ENCODE results near the gene ATP9B. TPM values are rescaled to one million over a fixed set of nuclear protein-coding genes. Genes with fewer than 3 reads are reported as not detected.
"Not testable (repeated sequence)": the region's sequence is repeated elsewhere in the genome, so short reads cannot be mapped to it uniquely, and the experiment has no call there.

The ATP9B gene
- total RNA-seq, 1 donor from 2014 or later: 43.9 TPM

DNA sequence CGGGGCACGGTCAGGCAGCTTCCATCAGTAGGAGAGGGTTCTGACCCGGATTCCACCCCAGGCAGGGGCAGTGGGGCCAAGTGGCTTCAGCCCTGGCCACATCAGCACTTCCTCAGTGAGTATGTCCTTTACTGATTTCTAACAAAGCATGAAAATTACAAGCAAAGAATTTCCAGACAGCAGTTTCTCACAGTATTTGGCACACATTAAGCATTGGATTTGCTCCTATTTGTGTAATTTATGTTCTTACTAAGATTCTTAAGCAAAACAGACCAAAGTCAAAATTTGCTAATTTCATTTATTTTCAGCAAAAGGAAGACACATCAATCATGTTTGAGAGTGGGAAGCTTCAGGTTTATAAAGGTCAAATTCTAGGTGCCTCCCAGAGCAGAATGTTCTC is 253.2 kb downstream of the ATP9B start:
- TF ChIP-seq, protein P1, sequence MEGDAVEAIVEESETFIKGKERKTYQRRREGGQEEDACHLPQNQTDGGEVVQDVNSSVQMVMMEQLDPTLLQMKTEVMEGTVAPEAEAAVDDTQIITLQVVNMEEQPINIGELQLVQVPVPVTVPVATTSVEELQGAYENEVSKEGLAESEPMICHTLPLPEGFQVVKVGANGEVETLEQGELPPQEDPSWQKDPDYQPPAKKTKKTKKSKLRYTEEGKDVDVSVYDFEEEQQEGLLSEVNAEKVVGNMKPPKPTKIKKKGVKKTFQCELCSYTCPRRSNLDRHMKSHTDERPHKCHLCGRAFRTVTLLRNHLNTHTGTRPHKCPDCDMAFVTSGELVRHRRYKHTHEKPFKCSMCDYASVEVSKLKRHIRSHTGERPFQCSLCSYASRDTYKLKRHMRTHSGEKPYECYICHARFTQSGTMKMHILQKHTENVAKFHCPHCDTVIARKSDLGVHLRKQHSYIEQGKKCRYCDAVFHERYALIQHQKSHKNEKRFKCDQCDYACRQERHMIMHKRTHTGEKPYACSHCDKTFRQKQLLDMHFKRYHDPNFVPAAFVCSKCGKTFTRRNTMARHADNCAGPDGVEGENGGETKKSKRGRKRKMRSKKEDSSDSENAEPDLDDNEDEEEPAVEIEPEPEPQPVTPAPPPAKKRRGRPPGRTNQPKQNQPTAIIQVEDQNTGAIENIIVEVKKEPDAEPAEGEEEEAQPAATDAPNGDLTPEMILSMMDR (IDR thresholded peaks at IDR 0.05): no peak
- no peak for DNase-seq
- H3K36me3 ChIP-seq: peaks cover 9% of the 10 kb centered on the region
- no peak overlapping the region for H3K4me3 ChIP-seq
- H3K9me3 ChIP-seq: no peaks in the 10 kb centered on the region
- H3K27ac ChIP-seq: no peak overlapping the region
- intact Hi-C loops (cut with DNase I): no loop called here
- no peak for ATAC-seq
- H3K4me1 ChIP-seq: no peaks in the 10 kb centered on the region
- H3K27me3 ChIP-seq: no peaks in the 10 kb centered on the region

DNA sequence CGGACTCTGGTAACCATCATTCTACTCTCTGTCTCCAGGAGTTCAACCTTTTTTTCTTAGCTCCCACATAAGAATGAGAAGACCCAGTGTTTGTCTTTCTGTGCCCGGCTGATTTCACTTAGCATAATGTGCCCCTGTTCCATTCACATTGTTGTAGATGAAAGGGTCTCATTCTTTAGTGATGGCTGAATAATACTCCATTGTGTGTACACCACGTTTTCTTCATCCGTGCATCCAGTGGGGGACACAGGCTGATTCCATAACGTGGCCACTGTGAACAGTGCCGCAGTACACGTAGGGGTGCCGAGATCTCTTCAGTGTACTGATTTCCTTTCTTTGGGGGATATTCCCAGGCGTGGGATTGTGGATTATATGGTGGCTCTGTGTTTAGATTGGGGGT is 254.3 kb downstream of the ATP9B start:
- Histone ChIP-seq H3K27me3 (no peaks in the 10 kb centered on the region), H3K9me3 (no peaks in the 10 kb centered on the region), H3K27ac (no peak overlapping the region), H3K4me3 (no peak overlapping the region), H3K36me3 (peaks cover 9% of the 10 kb centered on the region), H3K4me1 (no peaks in the 10 kb centered on the region)
- TF ChIP-seq, protein P1 (IDR thresholded peaks at IDR 0.05): no peak
- no peak for ATAC-seq
- no peak for DNase-seq
- intact Hi-C loops (cut with DNase I): no loop called here

DNA sequence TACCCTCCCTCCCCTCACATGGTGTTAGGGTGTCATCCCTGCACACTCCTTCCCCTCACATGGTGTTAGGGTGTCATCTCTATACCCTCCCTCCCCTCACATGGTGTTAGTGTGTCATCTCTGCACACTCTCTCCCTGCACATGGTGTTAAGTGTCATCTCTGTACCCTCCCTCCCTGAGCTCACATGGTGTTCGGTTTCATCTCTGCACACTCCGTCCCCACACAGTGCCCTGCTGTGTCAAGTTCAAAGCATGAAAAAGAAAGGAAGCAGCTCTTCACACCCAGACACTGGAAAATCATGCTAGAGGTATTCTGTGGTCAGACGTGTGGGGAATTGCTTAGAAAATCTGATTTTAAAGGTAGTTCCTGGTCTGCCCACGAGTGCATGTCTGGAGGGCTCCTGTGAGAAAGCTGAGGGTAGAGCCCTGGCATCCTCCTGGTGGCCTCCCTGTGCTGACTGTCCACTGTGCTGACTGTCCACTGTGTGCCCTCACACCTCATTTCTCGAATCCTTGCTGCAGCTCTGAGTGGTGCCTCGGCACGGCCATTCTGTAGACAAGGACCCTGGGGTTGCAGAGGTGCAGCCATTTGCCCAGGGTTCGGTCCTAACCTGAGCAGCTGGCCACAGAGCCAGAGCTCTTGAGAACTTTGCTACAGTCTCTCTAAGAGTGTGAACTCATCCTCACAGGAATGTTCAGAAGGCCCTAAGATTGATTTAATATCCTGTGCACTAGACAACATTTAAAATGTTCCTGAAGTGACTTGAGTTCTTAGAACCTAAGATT is 257.4 kb downstream of the ATP9B start:
- ATAC-seq (no peak), DNase-seq (no peak)
- no peaks in the 10 kb centered on the region for H3K4me1 ChIP-seq
- peaks cover 33% of the 10 kb centered on the region for H3K36me3 ChIP-seq
- H3K4me3 ChIP-seq: no peak overlapping the region
- H3K27me3 ChIP-seq: no peaks in the 10 kb centered on the region
- no peaks in the 10 kb centered on the region for H3K9me3 ChIP-seq
- TF ChIP-seq, protein P1 (IDR thresholded peaks at IDR 0.05): no peak
- H3K27ac ChIP-seq: no peak overlapping the region
- intact Hi-C loops (cut with DNase I): no loop called here

DNA sequence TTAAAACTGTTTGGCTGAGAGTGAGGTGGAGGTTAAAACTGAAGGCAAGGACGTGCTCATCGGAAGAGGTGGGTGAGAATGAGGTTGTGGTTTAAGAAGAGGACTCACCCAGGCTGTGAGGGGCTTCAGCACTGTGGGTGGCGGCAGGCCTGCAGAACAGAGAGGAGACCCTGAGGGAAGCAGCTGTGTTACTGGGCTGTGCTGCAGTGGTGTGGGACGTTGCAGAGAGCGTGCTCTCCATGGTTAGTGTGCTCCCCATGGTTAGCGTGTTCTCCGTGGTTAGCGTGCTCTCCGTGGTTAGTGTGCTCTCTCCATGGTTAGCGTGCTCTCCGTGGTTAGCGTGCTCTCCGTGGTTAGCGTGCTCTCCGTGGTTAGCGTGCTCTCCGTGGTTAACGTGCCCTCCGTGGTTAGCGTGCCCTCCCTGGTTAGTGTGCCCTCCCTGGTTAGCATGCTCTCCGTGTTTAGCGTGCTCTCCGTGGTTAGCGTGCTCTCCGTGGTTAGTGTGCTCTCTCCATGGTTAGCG is 258.1 kb downstream of the ATP9B start:
- Histone ChIP-seq H3K4me1 (no peaks in the 10 kb centered on the region), H3K4me3 (no peak overlapping the region), H3K9me3 (no peaks in the 10 kb centered on the region), H3K27me3 (no peaks in the 10 kb centered on the region), H3K36me3 (peaks cover 36% of the 10 kb centered on the region), H3K27ac (no peak overlapping the region)
- DNase-seq (no peak), ATAC-seq (no peak)
- TF ChIP-seq, protein P1 (IDR thresholded peaks at IDR 0.05): no peak
- intact Hi-C loops (cut with DNase I): no loop called here

DNA sequence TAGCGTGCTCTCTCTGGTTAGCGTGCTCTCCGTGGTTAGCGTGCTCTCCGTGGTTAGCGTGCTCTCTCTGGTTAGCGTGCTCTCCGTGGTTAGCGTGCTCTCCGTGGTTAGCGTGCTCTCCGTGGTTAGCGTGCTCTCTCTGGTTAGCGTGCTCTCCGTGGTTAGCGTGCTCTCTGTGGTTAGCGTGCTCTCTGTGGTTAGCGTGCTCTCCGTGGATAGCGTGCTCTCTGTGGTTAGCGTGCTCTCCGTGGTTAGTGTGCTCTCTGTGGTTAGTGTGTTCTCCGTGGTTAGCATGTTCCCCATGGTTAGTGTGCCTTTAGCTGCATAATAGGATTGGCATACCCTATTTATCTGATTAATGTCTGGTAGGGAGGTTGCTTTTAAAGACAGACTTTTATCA is 258.7 kb downstream of the ATP9B start:
- H3K4me3 ChIP-seq; H3K9me3 ChIP-seq; intact Hi-C loops (cut with DNase I); H3K4me1 ChIP-seq; H3K27ac ChIP-seq; ATAC-seq; DNase-seq; H3K27me3 ChIP-seq: not testable (repeated sequence)
- peaks cover 42% of the 10 kb centered on the region for H3K36me3 ChIP-seq

DNA sequence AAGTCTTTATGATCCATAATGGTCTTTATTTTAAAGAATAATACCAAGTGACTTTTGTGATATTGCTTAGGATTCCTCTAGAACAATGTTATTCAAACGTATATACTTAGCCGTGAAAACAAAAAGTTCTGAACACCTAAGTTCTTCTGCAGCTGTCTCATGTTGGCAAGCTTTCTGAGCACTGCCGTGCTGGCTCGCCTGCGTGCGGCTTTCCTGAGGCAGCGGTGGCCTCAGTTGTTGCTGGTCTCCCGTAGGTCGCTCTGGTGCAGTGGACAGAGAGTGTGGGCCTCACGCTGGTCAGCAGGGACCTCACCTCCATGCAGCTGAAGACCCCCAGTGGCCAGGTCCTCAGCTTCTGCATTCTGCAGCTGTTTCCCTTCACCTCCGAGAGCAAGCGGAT is 259.7 kb downstream of the ATP9B start:
- intact Hi-C loops (cut with DNase I): no loop called here
- Histone ChIP-seq H3K27me3 (no peaks in the 10 kb centered on the region), H3K36me3 (peaks cover 51% of the 10 kb centered on the region), H3K9me3 (no peaks in the 10 kb centered on the region), H3K27ac (no peak overlapping the region), H3K4me3 (no peak overlapping the region), H3K4me1 (no peaks in the 10 kb centered on the region)
- TF ChIP-seq, protein P1 (IDR thresholded peaks at IDR 0.05): no peak
- no peak for DNase-seq
- no peak for ATAC-seq

Measured in upper lobe of right lung (tissue), 1 donor.